Loucy (cell line): ENCODE data around the gene SDCCAG8.

Experiments
- H2AFZ ChIP-seq: fragments of 200-600 bp; sonication (generic); 2 replicates; pipeline ENCODE4 v1.6.0; 2016; ENCODE audit warnings: antibody characterized with exemption, mild to moderate bottlenecking, low read length, moderate library complexity
- H3F3A ChIP-seq: fragments of 200-600 bp; 2 replicates; pipeline ENCODE4 v1.6.0; 2016; ENCODE audit warnings: antibody characterized with exemption, low read depth, mild to moderate bottlenecking
- H3K27me3 ChIP-seq: fragments of 200-600 bp; sonication (generic); 2 replicates; pipeline ENCODE4 v1.6.1; 2014; ENCODE audit warnings: low read length, mild to moderate bottlenecking; ENCODE audit not compliant: insufficient read depth, poor library complexity, severe bottlenecking
- H3K36me3 ChIP-seq: fragments of 200-600 bp; sonication (generic); 2 replicates; pipeline ENCODE4 v1.6.1; 2016; ENCODE audit warnings: low read length; ENCODE audit not compliant: insufficient read depth
- H3K4me1 ChIP-seq: fragments of 200-600 bp; sonication (generic); 2 replicates; pipeline ENCODE4 v1.5.1; 2014; ENCODE audit warnings: low read length, mild to moderate bottlenecking; ENCODE audit not compliant: insufficient read depth, poor library complexity, severe bottlenecking
- H3K4me2 ChIP-seq: fragments of 200-600 bp; sonication (generic); 2 replicates; pipeline ENCODE4 v1.6.0; 2014; ENCODE audit warnings: antibody characterized with exemption, low read length, low read depth, mild to moderate bottlenecking; ENCODE audit not compliant: poor library complexity, severe bottlenecking
- H3K4me3 ChIP-seq: fragments of 200-600 bp; sonication (generic); 2 replicates; pipeline ENCODE4 v1.5.1; 2014; ENCODE audit warnings: low read length, mild to moderate bottlenecking, mixed read lengths; ENCODE audit not compliant: poor library complexity, severe bottlenecking
- H3K79me2 ChIP-seq: fragments of 200-600 bp; sonication (generic); 2 replicates; pipeline ENCODE4 v1.6.1; 2014; ENCODE audit warnings: low read length; ENCODE audit not compliant: insufficient read depth
- H3K9ac ChIP-seq: fragments of 200-600 bp; sonication (generic); 2 replicates; pipeline ENCODE4 v1.6.0; 2014; ENCODE audit warnings: mild to moderate bottlenecking, low read depth, low read length, moderate library complexity; ENCODE audit not compliant: poor library complexity, severe bottlenecking
- H3K9me2 ChIP-seq: fragments of 200-600 bp; sonication (generic); replicated peaks from 2 replicates; pipeline ENCODE4 v1.6.1; 2016; ENCODE audit warnings: low read depth, low read length, mixed read lengths
- H3K9me3 ChIP-seq: fragments of 200-600 bp; sonication (generic); 2 replicates; pipeline ENCODE4 v1.6.1; 2014; ENCODE audit warnings: mild to moderate bottlenecking, antibody characterized with exemption, low read length, low read depth; ENCODE audit not compliant: insufficient read depth
- H4K20me1 ChIP-seq: fragments of 200-600 bp; sonication (generic); 2 replicates; pipeline ENCODE4 v1.6.0; 2014; ENCODE audit warnings: antibody characterized with exemption, low read length, mild to moderate bottlenecking; ENCODE audit not compliant: insufficient read depth, poor library complexity, severe bottlenecking
- CTCF ChIP-seq: fragments of 200-600 bp; sonication (generic); conservative IDR thresholded peaks from 2 replicates; pipeline ENCODE4 v1.5.1; 2014; ENCODE audit warnings: mild to moderate bottlenecking, antibody characterized with exemption, low read length
- EZH2phosphoT487 ChIP-seq: fragments of 200-600 bp; IDR thresholded peaks from 2 replicates; pipeline ENCODE4 v1.6.1; 2018; ENCODE audit warnings: antibody characterized with exemption, mild to moderate bottlenecking, moderate library complexity, borderline replicate concordance

Gene SDCCAG8

GRCh38 chr1:243481101-243481500 lies 225.3 kb downstream of the SDCCAG8 start:
- H3K4me1 ChIP-seq: no peaks in the 10 kb centered on the region
- no peak overlapping the region for H3K4me3 ChIP-seq
- no peaks in the 10 kb centered on the region for H3K9me3 ChIP-seq
- no peaks in the 10 kb centered on the region for H3F3A ChIP-seq
- H3K4me2 ChIP-seq: no peak overlapping the region
- no peaks in the 10 kb centered on the region for H4K20me1 ChIP-seq
- H3K36me3 ChIP-seq: no peaks in the 10 kb centered on the region
- H3K27me3 ChIP-seq: no peaks in the 10 kb centered on the region
- H3K9ac ChIP-seq: no peak overlapping the region
- H2AFZ ChIP-seq: no peak overlapping the region
- TF ChIP-seq CTCF (no peak), EZH2phosphoT487 (no peak)
- H3K9me2 ChIP-seq: no peaks in the 10 kb centered on the region
- H3K79me2 ChIP-seq: no peaks in the 10 kb centered on the region

GRCh38 chr1:243482141-243483022 lies 226.5 kb downstream of the SDCCAG8 start:
- H2AFZ ChIP-seq: no peak overlapping the region
- H3K4me2 ChIP-seq: no peak overlapping the region
- no peaks in the 10 kb centered on the region for H3K36me3 ChIP-seq
- H3K9me2 ChIP-seq: no peaks in the 10 kb centered on the region
- no peaks in the 10 kb centered on the region for H3F3A ChIP-seq
- H3K79me2 ChIP-seq: no peaks in the 10 kb centered on the region
- H3K9me3 ChIP-seq: no peaks in the 10 kb centered on the region
- H4K20me1 ChIP-seq: no peaks in the 10 kb centered on the region
- no peak overlapping the region for H3K9ac ChIP-seq
- no peaks in the 10 kb centered on the region for H3K27me3 ChIP-seq
- TF ChIP-seq CTCF (no peak), EZH2phosphoT487 (no peak)
- no peak overlapping the region for H3K4me3 ChIP-seq
- no peaks in the 10 kb centered on the region for H3K4me1 ChIP-seq

DNA sequence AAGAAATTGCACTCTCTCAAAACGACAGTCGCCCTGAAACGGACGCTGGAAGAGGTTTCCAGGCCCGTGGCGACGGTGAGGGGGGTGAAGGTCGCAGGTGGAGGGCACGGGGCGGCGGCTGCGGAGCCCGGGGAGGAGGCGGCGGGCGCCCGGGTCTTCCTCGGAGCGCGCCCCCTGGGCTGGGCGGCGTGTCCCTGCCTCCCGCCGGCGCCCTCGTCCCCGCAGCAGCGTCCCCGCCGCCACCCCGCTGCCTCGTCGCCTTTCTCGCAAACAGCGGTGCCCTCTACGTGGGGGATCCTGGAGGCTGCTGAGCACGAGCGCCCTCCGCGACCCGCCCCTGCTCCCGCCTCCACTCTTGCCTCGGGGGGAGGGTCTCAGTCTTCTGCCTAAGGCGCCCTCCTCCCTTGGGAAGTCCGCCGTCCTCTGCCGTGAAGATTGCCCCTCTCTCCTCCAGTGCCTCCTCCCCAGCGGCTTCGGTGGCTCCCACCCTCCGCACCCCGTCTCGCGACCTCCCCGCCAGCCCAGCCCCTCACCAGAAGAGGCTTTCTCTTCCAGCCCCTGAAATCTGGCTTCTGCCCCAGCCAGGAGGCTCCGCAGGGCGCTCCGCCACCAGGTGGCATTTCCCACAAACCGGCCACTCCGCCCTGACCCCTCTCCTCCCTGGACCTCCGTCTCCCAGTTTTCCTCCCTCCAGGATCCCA lies 227.4 kb downstream of the SDCCAG8 start:
- no peak overlapping the region for H3K9ac ChIP-seq

More for the DNA sequence above, 227.4 kb downstream of the SDCCAG8 start:
- no peaks in the 10 kb centered on the region for H3K27me3 ChIP-seq
- no peaks in the 10 kb centered on the region for H3K79me2 ChIP-seq
- H4K20me1 ChIP-seq: no peaks in the 10 kb centered on the region
- TF ChIP-seq CTCF (no peak), EZH2phosphoT487 (no peak)
- H3K9me2 ChIP-seq: no peaks in the 10 kb centered on the region
- no peak overlapping the region for H3K4me2 ChIP-seq
- H3K36me3 ChIP-seq: no peaks in the 10 kb centered on the region
- no peak overlapping the region for H2AFZ ChIP-seq
- H3K4me3 ChIP-seq: no peak overlapping the region
- no peaks in the 10 kb centered on the region for H3K4me1 ChIP-seq
- no peaks in the 10 kb centered on the region for H3K9me3 ChIP-seq
- no peaks in the 10 kb centered on the region for H3F3A ChIP-seq
